ENCODE measurements around the gene OLFML1. TPM values are rescaled to one million over a fixed set of nuclear protein-coding genes. Genes with fewer than 3 reads are reported as not detected.

The OLFML1 gene
- polyA plus RNA-seq, 1 donor from 2014 or later: not detected

DNA sequence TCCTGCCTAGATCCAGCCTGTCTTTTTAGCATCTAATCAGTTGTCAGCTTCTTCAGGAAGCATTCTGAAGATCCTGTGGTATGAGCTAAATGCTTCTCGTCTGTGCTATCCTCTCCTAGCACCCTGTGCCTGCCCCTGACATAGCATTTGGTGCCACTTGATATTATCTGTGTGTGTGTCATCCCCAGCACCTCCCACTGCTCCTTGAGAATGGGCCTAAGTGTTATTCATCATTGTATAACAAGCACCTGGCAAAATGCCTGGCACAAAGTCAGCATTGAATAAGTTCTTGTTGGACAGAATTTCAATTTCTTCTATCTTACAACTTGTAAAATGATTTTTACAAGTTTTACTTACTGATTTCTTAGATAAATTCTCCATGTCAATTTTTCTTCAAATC is 28.1 kb upstream of the OLFML1 start:
- H3K27me3 ChIP-seq (ENCODE audit: insufficient read depth, low read depth, low read length): no peaks in the 10 kb centered on the region
- H3K9me3 ChIP-seq (ENCODE audit: low read length): no peaks in the 10 kb centered on the region
- H4K20me1 ChIP-seq (ENCODE audit: insufficient read depth): no peaks in the 10 kb centered on the region
- H3K9ac ChIP-seq (ENCODE audit: low read length): no peak overlapping the region
- no peak overlapping the region for H3K4me2 ChIP-seq (ENCODE audit: low read length)
- H3K4me3 ChIP-seq (ENCODE audit: low read length): no peak overlapping the region
- TF ChIP-seq POLR2AphosphoS5 (IDR thresholded peaks at IDR 0.05): no peak
- TF ChIP-seq RAD21 (conservative IDR thresholded peaks at IDR 0.05): no peak
- TF ChIP-seq EZH2 (IDR thresholded peaks at IDR 0.05; ENCODE audit: borderline replicate concordance, insufficient read depth, low read length, poor library complexity, severe bottlenecking): no peak
- no peak for TF ChIP-seq TAF1 (IDR thresholded peaks at IDR 0.05; ENCODE audit: low read depth)
- TF ChIP-seq, protein P1, sequence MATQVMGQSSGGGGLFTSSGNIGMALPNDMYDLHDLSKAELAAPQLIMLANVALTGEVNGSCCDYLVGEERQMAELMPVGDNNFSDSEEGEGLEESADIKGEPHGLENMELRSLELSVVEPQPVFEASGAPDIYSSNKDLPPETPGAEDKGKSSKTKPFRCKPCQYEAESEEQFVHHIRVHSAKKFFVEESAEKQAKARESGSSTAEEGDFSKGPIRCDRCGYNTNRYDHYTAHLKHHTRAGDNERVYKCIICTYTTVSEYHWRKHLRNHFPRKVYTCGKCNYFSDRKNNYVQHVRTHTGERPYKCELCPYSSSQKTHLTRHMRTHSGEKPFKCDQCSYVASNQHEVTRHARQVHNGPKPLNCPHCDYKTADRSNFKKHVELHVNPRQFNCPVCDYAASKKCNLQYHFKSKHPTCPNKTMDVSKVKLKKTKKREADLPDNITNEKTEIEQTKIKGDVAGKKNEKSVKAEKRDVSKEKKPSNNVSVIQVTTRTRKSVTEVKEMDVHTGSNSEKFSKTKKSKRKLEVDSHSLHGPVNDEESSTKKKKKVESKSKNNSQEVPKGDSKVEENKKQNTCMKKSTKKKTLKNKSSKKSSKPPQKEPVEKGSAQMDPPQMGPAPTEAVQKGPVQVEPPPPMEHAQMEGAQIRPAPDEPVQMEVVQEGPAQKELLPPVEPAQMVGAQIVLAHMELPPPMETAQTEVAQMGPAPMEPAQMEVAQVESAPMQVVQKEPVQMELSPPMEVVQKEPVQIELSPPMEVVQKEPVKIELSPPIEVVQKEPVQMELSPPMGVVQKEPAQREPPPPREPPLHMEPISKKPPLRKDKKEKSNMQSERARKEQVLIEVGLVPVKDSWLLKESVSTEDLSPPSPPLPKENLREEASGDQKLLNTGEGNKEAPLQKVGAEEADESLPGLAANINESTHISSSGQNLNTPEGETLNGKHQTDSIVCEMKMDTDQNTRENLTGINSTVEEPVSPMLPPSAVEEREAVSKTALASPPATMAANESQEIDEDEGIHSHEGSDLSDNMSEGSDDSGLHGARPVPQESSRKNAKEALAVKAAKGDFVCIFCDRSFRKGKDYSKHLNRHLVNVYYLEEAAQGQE (IDR thresholded peaks at IDR 0.05; ENCODE audit: borderline replicate concordance): no peak
- TF ChIP-seq MXI1 (conservative IDR thresholded peaks at IDR 0.05; ENCODE audit: poor library complexity, severe bottlenecking): no peak
- TF ChIP-seq, protein P2, sequence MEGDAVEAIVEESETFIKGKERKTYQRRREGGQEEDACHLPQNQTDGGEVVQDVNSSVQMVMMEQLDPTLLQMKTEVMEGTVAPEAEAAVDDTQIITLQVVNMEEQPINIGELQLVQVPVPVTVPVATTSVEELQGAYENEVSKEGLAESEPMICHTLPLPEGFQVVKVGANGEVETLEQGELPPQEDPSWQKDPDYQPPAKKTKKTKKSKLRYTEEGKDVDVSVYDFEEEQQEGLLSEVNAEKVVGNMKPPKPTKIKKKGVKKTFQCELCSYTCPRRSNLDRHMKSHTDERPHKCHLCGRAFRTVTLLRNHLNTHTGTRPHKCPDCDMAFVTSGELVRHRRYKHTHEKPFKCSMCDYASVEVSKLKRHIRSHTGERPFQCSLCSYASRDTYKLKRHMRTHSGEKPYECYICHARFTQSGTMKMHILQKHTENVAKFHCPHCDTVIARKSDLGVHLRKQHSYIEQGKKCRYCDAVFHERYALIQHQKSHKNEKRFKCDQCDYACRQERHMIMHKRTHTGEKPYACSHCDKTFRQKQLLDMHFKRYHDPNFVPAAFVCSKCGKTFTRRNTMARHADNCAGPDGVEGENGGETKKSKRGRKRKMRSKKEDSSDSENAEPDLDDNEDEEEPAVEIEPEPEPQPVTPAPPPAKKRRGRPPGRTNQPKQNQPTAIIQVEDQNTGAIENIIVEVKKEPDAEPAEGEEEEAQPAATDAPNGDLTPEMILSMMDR (IDR thresholded peaks at IDR 0.05; ENCODE audit: poor library complexity, severe bottlenecking): no peak
- TF ChIP-seq EP300 (conservative IDR thresholded peaks at IDR 0.05; ENCODE audit: poor library complexity, severe bottlenecking): no peak
- no peak for TF ChIP-seq SMC3 (conservative IDR thresholded peaks at IDR 0.05; ENCODE audit: poor library complexity)
- no peak overlapping the region for H3K27ac ChIP-seq (ENCODE audit: low read length)
- H3K36me3 ChIP-seq (ENCODE audit: insufficient read depth, low read length): no peaks in the 10 kb centered on the region
- H3K79me2 ChIP-seq (replicated peaks; ENCODE audit: insufficient read depth, low read length): no peaks in the 10 kb centered on the region
- H3K9me2 ChIP-seq (ENCODE audit: insufficient read depth, low read length): no peaks in the 10 kb centered on the region
- H2AFZ ChIP-seq (ENCODE audit: low read depth, low read length): no peak overlapping the region
- no peaks in the 10 kb centered on the region for H3F3A ChIP-seq (ENCODE audit: insufficient read depth, low read length, poor library complexity, severe bottlenecking)

DNA sequence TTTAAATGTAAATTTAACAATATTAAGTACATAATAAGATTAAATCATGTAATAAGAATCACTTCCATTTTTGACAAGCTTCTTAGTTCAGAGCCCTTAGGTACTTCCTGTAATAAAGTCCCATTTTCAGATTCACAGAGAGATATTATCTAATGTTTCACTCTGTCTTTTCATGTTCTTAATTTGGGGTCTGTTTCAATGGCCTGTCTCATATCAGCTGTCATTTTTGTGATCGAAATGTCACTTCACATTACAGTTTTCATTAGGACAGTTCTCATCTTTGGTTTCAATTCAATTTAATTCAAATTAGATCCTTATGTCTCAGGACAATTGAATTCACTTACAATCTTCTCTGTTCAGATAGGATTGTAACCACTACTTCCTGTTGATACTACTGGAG is 22.6 kb upstream of the OLFML1 start:
- no peak overlapping the region for H2AFZ ChIP-seq (ENCODE audit: low read depth, low read length)
- no peak overlapping the region for H3K27ac ChIP-seq (ENCODE audit: low read length)
- no peaks in the 10 kb centered on the region for H3F3A ChIP-seq (ENCODE audit: insufficient read depth, low read length, poor library complexity, severe bottlenecking)
- H3K9ac ChIP-seq (ENCODE audit: low read length): no peak overlapping the region
- no peaks in the 10 kb centered on the region for H3K36me3 ChIP-seq (ENCODE audit: insufficient read depth, low read length)
- H3K79me2 ChIP-seq (replicated peaks; ENCODE audit: insufficient read depth, low read length): no peaks in the 10 kb centered on the region
- H3K4me2 ChIP-seq (ENCODE audit: low read length): no peak overlapping the region
- no peaks in the 10 kb centered on the region for H4K20me1 ChIP-seq (ENCODE audit: insufficient read depth)
- H3K27me3 ChIP-seq (ENCODE audit: insufficient read depth, low read depth, low read length): no peaks in the 10 kb centered on the region
- no peaks in the 10 kb centered on the region for H3K9me3 ChIP-seq (ENCODE audit: low read length)
- TF ChIP-seq RAD21 (conservative IDR thresholded peaks at IDR 0.05) (no peak), EP300 (conservative IDR thresholded peaks at IDR 0.05; ENCODE audit: poor library complexity, severe bottlenecking) (no peak), EZH2 (IDR thresholded peaks at IDR 0.05; ENCODE audit: borderline replicate concordance, insufficient read depth, low read length, poor library complexity, severe bottlenecking) (no peak), TAF1 (IDR thresholded peaks at IDR 0.05; ENCODE audit: low read depth) (no peak), MXI1 (conservative IDR thresholded peaks at IDR 0.05; ENCODE audit: poor library complexity, severe bottlenecking) (no peak), POLR2AphosphoS5 (IDR thresholded peaks at IDR 0.05) (no peak), SMC3 (conservative IDR thresholded peaks at IDR 0.05; ENCODE audit: poor library complexity) (no peak)
- TF ChIP-seq, protein P2 (IDR thresholded peaks at IDR 0.05; ENCODE audit: poor library complexity, severe bottlenecking): no peak
- TF ChIP-seq, protein P1 (IDR thresholded peaks at IDR 0.05; ENCODE audit: borderline replicate concordance): no peak
- H3K4me3 ChIP-seq (ENCODE audit: low read length): no peak overlapping the region
- no peaks in the 10 kb centered on the region for H3K9me2 ChIP-seq (ENCODE audit: insufficient read depth, low read length)

All from neural cell (in vitro differentiated cells).